Measurements from ENCODE around the gene ZNF513.

Gene ZNF513

DNA sequence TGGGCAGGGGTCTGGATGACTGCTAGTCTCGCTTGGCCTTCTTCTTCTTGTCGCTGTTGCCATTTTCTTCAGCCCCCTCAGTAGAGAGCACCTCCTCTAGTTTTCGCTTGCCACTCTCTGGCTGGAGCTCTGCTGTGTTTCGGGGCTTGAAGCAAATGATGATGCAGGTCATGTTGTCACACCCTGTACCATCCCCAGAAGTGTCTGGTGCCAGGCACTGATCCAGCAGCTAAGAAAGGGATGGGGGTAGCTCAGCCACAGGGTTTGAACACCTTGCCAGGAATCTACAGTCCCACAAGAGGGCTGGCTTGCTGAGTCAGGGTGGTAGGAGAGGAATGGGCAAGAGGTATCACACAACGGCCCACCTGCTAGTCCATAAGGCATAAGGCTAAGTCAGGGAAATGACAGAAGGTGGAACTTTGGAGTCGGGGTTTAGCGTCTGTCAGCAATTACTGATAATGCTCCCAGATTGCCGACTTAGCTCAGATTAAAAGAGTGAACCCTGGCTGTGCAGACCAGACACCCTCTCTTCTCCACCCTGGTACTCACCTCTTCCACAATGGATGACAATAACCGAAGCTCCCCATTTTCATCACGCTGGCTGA, 1.1 kb upstream of the ZNF513 start:
- no peak for DNase-seq (ENCODE audit: low spot score)

DNA sequence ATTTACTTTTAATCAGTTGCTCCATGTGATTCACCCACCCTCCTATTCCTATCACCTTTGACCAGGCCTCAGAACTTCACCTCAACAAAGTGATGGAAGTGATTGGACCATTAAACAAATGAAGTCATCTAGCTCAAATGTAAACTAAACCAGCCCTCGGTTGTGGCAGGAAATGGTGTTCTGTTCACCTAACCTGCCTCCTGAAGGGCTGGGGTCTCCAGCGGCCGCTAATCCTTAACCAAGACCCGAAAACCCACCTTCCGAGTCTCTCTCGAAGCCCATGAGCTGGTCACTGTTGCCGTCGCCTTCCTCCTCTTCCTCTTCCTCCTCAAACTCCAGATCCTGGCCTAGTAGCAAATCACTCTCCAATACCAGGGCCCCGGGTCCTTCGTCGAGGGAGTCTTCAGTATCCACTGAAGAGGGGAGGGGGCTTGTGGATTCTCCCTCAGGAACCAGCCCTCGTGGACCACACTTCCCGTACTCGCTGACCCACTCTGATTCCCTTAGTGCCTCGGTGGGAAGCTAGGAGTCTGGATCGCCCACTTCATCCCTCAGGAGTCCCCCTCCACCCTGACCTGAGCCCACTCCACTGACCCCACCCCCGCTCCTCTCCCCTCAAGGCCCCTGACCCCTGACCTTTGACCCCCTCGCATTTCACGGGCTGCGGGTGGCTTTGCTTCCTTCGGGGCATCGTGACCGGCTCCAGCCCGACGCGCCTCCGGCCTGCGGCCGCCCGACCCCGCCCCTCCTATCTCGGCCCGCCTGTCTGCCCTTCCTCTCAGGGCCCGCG, 503 bp downstream of the ZNF513 start:
- DNase-seq (ENCODE audit: low spot score): no peak

DNA sequence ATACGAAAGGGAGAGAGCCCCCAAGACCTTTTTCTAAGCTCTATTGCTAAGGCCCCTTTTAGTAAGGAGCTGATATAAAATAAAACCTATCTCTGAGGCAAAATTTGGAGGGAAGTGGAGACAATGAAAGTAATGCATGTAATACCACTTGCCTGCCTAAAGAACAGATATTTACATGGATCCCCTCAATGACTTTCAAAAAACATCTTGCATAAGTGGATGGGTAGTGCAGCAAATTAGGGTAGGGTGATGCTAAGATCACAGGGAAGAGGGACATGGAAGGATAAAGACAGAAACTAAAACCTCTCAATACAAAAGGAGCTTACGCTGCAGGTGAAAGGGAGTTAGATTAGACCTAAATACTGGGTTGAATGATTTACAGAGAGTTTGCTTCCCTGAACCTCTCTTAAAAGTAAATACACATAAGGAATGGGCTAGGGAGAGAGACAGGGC, 1.1 kb downstream of the ZNF513 start:
- DNase-seq (ENCODE audit: low spot score): no peak

DNA sequence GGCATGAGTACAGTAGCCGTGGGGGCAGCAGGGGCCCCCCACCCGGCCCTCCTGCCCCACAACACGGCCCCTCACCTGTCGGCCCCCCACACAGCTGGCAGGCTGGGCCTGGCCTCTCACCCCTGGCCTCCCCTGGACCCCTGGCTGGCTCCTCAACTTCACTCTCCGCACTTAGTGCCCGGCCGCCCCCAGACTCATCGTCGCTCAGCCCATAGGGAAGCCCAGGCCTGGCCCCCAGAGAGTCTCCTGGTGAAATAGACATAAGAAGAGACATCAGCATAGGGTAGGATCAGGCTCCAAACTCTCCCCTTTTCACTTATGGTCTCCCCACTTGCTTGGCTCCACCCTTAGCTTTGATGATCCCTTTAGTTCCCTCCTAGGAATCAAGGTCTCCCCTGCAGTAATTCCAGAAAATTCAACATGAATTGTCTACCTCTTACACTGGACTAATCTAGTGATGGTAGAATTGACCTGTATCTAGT, 1.7 kb downstream of the ZNF513 start:
- DNase-seq (ENCODE audit: low spot score): no peak

DNA sequence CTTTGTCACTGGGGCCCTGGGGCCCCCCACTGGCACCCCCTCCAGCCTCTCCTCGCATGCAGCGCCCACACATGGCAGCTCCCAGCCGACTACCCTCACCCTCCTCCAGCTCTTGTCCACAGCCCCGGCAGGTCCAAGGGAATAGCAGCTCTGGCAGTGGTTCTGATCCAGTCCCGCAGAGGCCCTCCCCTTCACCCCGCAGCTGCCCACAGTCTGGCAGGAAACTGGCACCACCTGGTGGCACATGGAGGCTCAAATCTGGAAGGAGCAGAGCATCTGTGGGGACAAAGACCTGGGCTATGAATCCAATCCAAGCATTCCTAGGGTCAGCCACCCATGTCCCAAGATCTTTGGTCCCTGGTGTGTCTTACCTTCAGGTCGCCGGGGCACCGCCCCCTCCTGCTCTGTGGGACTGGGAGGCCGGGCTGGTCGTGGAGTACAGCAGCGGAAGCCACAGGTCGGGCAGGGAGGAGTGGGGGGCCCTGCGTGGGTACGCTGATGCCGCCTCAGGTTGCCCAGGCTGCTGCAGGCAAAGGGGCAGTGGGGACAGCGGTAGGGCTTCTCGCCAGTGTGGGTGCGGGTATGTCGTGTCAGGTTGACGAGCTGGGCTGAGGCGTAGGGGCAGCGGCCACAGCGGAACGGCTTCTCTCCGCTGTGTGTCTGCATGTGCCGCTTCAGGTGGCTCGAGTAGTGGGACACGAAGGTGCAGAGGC, 2.3 kb downstream of the ZNF513 start:
- no peak for DNase-seq (ENCODE audit: low spot score)

DNA sequence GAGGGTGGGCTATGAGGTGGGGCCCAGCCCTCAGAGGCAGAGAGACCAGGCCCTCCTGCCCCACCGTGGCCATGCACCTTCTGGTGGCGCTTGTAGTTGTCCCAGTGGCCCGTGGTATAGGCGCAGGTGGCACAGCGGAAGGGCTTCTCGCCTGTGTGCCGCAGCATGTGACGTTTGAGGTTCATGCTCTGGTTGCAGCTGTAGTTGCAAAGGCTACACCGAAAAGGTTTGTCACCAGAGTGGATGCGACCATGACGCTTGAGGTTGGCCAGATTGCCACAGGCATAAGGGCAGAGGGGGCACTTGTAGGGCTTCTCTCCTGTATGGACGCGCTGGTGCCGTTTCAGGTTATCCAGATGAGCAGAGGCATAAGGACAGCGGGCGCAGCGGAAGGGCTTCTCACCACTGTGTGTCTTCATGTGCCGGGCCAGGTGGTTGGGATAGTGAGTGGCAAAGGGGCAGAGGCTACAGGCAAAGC, 2.9 kb downstream of the ZNF513 start:
- DNase-seq (ENCODE audit: low spot score): no peak

DNA sequence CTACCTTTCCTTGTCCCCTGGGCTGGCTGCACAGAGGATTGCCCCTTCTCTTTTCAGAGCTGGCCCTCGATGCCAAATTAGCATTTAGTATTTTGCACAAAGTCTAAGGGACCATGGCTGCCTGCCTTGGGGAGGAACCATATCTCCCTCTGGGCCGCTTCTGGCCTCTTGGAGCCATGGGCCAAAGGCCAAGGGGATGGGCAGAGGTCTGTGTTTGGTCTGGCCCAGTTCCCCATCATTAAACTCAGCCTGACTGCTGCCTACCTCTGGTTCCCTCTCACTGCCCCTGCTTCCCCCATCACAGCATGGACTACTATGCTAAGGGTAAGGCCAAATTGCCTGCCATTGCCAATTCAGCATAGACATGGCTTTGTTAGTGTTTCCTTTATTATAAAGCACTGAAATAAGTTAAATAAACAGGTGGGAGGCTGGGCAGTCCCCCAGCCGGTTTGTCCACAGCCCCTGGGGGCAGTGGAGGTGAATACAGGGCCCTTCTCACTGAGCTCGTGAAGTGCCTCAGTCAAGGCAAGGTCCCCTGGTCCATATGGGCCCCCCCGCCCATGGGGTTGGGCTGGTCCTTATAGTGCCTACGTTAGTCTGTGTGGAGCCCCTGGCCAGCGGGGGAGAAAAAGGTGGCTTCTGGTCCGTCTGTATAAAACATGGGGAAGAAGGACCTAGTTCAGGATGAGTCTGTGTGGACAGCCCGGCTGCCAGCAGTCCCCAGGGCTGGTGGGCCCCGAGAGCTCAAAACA, 3.5 kb downstream of the ZNF513 start:
- DNase-seq (ENCODE audit: low spot score): no peak

DNA sequence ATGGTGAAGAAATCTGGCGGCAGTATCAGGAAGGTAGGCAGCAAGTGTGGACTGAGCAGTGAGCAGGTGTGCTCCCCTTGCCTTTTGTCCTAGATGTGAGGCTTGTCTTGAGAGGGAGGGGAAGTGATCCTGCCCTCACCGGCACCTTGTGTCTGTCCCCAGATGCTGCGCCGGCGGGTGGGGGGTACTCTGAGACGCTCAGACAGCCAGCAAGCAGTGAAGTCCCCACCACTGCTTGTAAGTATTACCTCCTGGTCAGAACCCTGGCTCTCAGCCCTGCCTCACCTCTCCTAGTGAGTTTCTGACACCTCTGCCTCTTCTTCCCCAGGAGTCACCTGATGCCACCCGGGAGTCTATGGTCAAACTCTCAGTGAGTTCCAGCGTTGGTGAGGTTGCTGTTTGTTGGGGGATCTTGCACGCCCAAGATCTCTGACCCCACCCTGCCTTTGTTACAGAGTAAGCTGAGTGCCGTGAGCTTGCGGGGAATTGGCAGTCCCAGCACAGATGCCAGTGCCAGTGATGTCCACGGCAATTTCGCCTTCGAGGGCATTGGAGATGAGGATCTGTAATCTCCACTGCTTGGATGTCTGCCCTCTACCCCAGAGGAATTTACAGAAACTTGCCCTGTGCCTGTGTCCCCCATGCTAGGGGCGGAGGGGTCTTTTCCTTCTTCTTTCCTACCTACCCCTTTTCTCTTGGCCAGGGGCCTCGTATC, 4.2 kb downstream of the ZNF513 start:
- no peak for DNase-seq (ENCODE audit: low spot score)

DNA sequence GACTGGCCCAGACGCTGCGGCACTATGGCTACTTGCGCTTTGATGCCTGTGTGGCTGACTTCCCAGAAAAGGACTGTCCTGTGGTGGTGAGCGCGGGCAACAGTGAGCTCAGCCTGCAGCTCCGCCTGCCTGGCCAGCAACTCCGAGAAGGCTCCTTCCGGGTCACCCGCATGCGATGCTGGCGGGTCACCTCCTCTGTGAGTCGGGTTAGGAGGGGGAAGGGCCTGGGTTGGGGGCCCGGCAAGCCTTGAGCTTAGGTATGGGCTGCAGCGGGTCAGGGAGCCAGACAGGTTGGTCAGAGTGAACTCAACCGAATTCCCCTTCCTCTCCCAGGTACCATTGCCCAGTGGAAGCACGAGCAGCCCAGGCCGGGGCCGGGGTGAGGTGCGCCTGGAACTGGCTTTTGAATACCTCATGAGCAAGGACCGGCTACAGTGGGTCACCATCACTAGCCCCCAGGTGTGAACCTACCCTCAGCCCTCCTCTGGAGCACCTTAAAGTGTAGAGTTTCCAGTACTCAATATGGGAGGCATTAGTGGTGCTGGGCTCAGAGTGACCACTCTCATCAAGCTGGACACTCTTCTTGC, 4.9 kb downstream of the ZNF513 start:
- DNase-seq (ENCODE audit: low spot score): no peak

DNA sequence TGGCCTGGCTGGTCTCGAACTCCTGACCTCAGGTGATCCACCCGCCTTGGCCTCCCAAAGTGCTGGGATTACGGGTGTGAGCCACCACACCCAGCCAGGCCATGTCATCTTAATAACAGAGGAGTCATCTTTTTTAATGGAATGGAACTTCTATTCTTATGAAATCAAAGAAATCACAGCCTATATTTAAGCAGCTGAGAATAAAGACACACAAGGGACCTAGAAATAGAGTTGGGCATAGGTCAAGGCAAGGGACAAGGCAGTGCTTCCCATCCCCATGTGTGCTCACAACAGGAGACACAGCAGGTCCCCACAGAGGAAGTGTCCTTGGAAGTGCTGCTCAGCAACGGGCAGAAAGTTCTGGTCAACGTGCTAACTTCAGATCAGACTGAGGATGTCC, 7.0 kb downstream of the ZNF513 start:
- no peak for DNase-seq (ENCODE audit: low spot score)

DNA sequence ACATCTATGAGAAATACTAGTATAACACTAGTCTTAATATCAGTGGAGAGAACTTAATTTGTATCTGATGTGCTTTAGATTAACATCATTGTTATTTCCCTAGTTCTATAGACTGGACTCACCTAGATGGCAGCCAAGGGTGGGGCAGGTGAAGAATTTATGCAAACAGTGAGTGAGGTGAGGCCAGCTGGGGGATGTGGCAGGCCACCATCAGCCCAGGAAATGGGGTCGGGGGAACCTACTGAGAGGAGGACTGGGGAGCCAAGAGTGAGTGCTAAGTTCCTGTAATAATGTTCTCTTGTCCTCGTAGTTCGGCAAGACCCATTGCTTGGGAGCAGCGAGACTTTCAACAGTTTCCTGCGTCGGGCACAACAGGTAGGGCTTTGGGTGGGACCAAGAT, 7.6 kb downstream of the ZNF513 start:
- DNase-seq (ENCODE audit: low spot score): no peak

DNA sequence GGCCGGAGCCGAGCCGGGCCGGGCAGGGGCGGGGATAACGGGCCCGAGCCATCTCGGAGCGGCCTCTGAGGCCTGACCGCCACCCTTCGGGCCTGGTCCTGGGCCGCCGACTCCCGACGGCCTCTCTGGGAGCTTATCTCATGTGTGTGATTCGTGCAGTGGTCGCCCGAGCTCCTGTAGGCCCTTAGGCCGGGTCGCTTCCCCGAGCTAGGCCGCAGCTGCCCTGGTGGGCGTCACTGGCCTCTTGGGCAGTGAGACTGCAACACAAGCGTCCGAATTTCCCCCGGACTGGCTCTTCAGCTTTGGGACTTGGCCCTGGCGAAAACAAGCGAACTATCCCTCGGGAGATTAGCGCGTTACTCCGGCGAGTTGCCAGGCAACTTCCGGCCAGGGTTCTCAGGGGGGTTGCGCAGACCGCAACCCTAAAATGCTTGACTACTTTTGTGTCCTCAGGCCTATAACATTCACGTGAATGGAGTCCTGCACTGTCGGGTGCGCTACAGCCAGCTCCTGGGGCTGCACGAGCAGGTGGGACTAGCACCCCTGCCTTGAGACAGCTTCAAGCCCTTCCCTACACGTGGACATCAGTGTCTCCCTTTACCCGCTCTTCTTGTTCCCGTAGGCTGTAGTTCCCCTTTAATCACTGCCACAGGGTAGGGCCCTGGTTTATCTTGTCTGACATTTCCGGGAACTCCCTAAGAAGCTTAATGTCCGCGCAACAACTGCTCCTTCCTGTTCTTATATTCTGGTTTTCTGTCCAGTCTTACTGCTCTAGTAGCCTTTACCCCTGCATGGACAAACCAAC, 9.5 kb downstream of the ZNF513 start:
- peak; percentile 25 for DNase-seq (ENCODE audit: low spot score)

DNA sequence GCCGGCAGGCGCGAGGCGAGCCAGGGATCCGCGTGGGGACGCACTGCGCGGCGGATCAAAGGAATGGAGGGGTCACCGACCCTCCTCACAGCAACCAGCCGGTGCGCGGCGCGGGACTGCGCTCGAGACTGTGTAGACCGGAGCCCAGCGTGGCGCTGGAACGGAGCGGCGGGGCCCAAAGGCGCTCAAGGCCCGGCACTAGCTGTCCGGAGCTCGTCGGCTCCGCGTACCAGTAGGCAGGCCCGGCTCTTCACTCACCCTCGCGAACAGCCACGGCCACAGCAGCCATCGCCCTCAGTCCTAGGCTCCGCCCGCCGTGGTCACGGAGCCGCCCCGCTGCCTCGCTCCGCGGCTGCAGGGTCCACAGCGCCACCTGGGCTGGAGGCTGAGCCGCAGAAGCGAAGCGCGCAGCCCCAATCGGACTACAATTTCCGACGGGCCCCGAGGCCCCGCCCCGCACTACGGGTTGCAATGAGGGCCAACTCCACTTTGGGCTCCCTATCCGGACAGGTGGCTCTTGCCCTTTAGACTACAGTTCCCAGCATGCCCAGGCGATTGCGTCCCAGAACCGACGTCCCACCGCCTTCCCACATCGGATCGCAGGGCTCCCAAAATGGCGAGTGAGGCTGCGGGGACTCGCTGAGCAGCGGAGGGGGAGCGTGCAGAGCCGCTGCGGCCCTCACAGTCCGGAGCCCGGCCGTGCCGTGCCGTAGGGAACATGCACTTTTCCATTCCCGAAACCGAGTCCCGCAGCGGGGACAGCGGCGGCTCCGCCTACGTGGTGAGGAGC, 10.3 kb downstream of the ZNF513 start, which contains the start of the genes EIF2B4 and SNX17:
Gene EIF2B4 (minus strand): TSS at position 313 of the 790 bp plus-strand sequence. CDS start 24 bp downstream, at position 289.
Gene SNX17 (plus strand): TSS at position 591 of the 790 bp plus-strand sequence. CDS start 128 bp downstream, at position 719.
- DNase-seq (ENCODE audit: low spot score): peak; percentile 99

DNA sequence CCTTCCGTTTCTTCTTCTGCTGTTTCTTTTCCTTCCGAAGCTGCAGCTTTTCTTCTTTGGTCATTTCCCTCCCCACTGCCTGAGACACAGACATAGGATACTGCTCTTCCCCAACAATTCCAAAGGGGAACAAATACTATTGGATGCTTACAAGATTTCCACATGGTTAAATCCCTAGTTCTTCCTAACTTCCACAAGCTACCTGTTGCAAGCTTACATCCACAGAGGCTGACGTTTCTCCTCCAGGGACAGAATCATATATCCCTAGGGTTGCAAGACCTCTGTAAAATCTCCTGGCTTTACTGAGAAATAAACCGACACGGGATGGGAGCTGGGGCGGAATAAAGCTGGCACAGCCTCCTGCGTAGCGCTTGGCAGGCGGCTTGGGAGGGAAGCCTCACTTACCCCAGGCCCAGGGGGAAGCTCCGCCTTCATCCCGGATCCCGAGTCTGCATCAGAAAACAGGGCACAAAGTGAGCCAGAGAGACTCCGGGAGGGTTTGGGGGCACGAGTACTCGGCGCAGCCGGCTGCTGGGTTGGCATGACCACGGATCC, 11.0 kb downstream of the ZNF513 start:
- DNase-seq (ENCODE audit: low spot score): peak; percentile 38

DNA sequence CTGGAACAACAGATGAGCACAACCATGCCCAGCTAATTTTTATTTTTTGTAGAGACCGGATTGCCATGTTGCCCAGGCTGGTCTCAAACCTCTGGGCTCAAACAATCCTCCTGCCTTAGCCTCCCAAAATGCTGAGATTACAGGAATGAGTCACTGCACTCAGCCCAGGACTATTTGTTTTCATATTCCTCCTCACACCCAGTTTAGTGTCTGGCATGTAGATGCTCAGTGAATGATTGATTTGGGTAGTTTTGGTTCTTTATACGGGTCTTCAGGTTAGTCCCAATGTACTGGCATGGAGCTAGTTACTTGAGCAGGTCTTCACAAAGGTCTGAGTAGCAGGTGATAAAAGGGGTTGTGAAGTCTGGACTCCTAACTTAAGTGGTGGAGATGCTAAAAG, 16.6 kb downstream of the ZNF513 start:
- no peak for DNase-seq (ENCODE audit: low spot score)

DNA sequence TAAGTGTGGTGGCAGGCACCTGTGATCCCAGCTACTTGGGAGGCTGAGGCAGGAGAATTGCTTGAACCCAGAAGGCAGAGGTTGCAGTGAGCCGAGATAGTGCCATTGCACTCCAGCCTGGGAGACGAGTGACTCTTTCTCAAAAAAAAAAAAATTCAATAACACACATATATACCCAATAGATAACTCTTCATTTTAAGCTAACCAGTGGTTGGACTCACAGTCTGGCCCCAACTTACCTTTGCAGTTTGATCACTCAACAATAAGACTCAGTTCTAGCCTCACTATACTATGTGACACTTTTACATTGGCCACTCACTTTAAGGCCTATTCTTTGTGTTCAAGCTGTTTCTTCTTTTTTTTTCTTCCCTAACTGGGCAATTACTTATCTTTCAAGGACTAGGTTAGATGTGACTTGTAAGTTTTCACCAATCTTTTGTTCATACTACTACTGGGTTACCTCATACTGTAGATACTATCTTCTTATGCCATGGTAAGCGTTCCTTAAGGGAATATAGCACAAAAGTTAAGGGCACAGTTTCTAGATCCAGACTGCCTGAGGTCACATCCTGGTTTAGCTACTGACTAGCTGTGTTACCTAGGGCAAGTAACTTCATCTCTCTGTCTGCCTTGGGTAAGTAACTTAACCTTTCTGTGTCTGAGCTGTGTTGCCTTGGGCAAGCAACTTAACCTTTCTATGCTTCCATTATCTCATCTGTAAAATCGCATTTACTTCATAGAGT, 17.7 kb downstream of the ZNF513 start:
- no peak for DNase-seq (ENCODE audit: low spot score)

DNA sequence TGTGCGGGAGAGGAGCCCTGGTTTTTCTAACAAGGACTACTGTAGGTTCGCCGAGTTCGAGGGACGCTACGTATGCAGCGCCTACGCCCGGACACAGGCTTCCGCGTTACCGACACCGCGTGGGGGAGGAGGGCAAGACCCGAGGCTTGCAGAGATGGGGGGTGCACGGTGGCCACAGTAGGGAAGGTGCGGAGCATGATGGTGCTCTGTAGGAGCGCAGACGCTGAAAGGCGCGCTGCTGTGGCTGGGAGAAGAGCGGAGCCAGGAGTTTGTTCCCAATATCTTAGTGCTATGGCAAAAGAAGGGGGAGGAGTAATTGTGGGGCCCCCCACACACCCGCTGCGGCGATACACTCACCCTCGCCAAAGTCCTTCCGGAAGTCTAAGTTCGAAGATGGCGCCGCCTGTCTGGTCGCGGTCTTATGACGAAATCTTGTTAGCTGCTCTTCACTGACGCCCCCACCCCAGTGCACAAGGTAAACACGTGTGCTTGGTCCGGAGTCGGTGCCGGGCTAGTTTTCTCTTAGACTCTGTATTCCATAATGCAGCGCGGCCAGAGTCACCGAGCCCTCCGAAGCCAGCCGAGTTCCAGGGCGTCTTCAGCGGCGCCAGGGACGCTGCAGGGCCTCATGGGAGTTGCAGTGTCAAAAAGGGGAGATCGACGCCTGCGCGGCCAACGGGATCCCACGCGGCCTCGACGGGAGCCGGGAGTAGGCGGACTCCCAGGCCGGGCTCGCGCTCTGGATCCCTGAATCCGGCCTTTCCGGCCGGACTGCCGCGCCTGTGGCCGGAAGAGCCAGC, 24.0 kb downstream of the ZNF513 start, which contains the start of gene GTF3C2:
Gene GTF3C2 (minus strand): TSS at position 383 of the 800 bp plus-strand sequence. CDS start 13,210 bp downstream, outside the sequence.
- DNase-seq (ENCODE audit: low spot score): peak; percentile 96

Measured in LoVo (cell line).